Measurements from ENCODE around the gene LRRFIP2. TPM values are rescaled to one million over a fixed set of nuclear protein-coding genes. Genes with fewer than 3 reads are reported as not detected.

The LRRFIP2 gene
- total and polyA plus RNA-seq, 2 donors (not counting 1 experiment from before 2014, with no cell fraction given): 8.6 to 49.2 TPM

GRCh38 chr3:37138816-37139215 lies 35.6 kb downstream of the LRRFIP2 start:
- ATAC-seq (ENCODE audit: low read depth): no peak
- Histone ChIP-seq H3K27ac (ENCODE audit: low read length in 2 of 2) (no peak overlapping the region), H3K4me1 (ENCODE audit: control insufficient read depth in 2 of 2, insufficient read depth in 2 of 2, low read length in 2 of 2) (peaks cover 7 to 9% of the 10 kb centered on the region in 2 donors), H3K9me3 (ENCODE audit: control extremely low read depth in 1 of 3, control insufficient read depth in 2 of 3, insufficient read depth in 1 of 3, low read length in 2 of 3) (no peaks in the 10 kb centered on the region), H3K4me3 (ENCODE audit: control extremely low read depth in 1 of 5, extremely low read depth in 1 of 5, insufficient read depth in 1 of 5, low read depth in 2 of 5, low read length in 4 of 5) (no peak overlapping the region), H3K27me3 (replicated peaks in 1 of 4; ENCODE audit: control extremely low read depth in 1 of 4, control insufficient read depth in 3 of 4, insufficient read depth in 4 of 4, low read length in 3 of 4) (no peaks in the 10 kb centered on the region), H3K36me3 (replicated peaks in 1 of 2; ENCODE audit: control extremely low read depth in 1 of 2, control insufficient read depth in 1 of 2, extremely low read depth in 1 of 2, insufficient read depth in 2 of 2, low read length in 1 of 2) (peaks cover 2 to 8% of the 10 kb centered on the region in 2 experiments), H4K20me1 (ENCODE audit: control insufficient read depth, insufficient read depth, low read length, poor library complexity, severe bottlenecking) (no peaks in the 10 kb centered on the region), H2AFZ (ENCODE audit: insufficient read depth, low read depth, low read length, poor library complexity, severe bottlenecking) (no peak overlapping the region), H3K79me2 (ENCODE audit: control insufficient read depth, insufficient read depth, low read length) (no peaks in the 10 kb centered on the region), H3K4me2 (replicated peaks; ENCODE audit: low read depth, low read length, poor library complexity, severe bottlenecking) (no peak overlapping the region), H3K9ac (ENCODE audit: low read length) (no peak overlapping the region)
- H3K4me3 Mint-ChIP-seq: no peak overlapping the region
- DNase-seq: no peak
- ChIA-PET CTCF (no interaction called here), POLR2A (no interaction called here)
- TF ChIP-seq, protein P1, sequence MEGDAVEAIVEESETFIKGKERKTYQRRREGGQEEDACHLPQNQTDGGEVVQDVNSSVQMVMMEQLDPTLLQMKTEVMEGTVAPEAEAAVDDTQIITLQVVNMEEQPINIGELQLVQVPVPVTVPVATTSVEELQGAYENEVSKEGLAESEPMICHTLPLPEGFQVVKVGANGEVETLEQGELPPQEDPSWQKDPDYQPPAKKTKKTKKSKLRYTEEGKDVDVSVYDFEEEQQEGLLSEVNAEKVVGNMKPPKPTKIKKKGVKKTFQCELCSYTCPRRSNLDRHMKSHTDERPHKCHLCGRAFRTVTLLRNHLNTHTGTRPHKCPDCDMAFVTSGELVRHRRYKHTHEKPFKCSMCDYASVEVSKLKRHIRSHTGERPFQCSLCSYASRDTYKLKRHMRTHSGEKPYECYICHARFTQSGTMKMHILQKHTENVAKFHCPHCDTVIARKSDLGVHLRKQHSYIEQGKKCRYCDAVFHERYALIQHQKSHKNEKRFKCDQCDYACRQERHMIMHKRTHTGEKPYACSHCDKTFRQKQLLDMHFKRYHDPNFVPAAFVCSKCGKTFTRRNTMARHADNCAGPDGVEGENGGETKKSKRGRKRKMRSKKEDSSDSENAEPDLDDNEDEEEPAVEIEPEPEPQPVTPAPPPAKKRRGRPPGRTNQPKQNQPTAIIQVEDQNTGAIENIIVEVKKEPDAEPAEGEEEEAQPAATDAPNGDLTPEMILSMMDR (IDR thresholded peaks at IDR 0.05): no peak
- no peak for TF ChIP-seq EZH2 (IDR thresholded peaks at IDR 0.05; ENCODE audit: borderline replicate concordance, insufficient read depth, low read depth, low read length, poor library complexity, severe bottlenecking)
- intact Hi-C loops (cut with micrococcal nuclease): no loop called here
- no peaks in the 10 kb centered on the region for H3K27me3 Mint-ChIP-seq
- peaks cover 5% of the 10 kb centered on the region for H3K4me1 Mint-ChIP-seq
- no peak overlapping the region for H3K27ac Mint-ChIP-seq
- WGBS (ENCODE audit: insufficient coverage): no CpG with 5 or more reads among the region's 2 CpGs
- H3K9me3 Mint-ChIP-seq (ENCODE audit: insufficient read depth): no peaks in the 10 kb centered on the region

DNA sequence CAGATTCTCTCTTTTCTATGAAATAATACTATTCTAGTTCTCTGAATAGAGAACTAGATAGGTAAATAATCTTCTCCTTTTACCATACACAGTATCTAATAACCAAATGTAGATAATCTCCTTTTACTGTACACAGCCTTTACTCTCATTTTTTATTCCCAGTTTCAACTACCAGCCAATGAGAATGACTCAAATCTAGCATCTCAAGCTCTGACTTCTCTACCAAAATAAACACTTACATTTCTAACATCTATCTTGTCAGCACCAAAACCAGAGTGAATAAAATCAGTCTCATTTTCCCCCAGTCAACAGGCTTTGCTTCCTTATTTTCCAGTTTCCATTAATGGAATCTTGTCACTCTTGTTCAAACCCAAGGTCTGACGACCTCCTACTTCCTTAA lies 36.9 kb downstream of the LRRFIP2 start:
- ChIA-PET POLR2A (no interaction called here), CTCF (no interaction called here)
- Histone ChIP-seq H3K9me3 (ENCODE audit: control extremely low read depth in 1 of 3, control insufficient read depth in 2 of 3, insufficient read depth in 1 of 3, low read length in 2 of 3) (no peaks in the 10 kb centered on the region), H3K27ac (ENCODE audit: low read length in 2 of 2) (no peak overlapping the region), H3K4me2 (replicated peaks; ENCODE audit: low read depth, low read length, poor library complexity, severe bottlenecking) (no peak overlapping the region), H4K20me1 (ENCODE audit: control insufficient read depth, insufficient read depth, low read length, poor library complexity, severe bottlenecking) (no peaks in the 10 kb centered on the region), H3K4me1 (ENCODE audit: control insufficient read depth in 2 of 2, insufficient read depth in 2 of 2, low read length in 2 of 2) (peaks cover 7 to 9% of the 10 kb centered on the region in 2 donors), H2AFZ (ENCODE audit: insufficient read depth, low read depth, low read length, poor library complexity, severe bottlenecking) (no peak overlapping the region), H3K4me3 (ENCODE audit: control extremely low read depth in 1 of 5, extremely low read depth in 1 of 5, insufficient read depth in 1 of 5, low read depth in 2 of 5, low read length in 4 of 5) (no peak overlapping the region), H3K36me3 (replicated peaks in 1 of 2; ENCODE audit: control extremely low read depth in 1 of 2, control insufficient read depth in 1 of 2, extremely low read depth in 1 of 2, insufficient read depth in 2 of 2, low read length in 1 of 2) (peaks cover 0 to 2% of the 10 kb centered on the region in 2 experiments), H3K9ac (ENCODE audit: low read length) (no peak overlapping the region), H3K27me3 (replicated peaks in 1 of 4; ENCODE audit: control extremely low read depth in 1 of 4, control insufficient read depth in 3 of 4, insufficient read depth in 4 of 4, low read length in 3 of 4) (no peaks in the 10 kb centered on the region), H3K79me2 (ENCODE audit: control insufficient read depth, insufficient read depth, low read length) (no peaks in the 10 kb centered on the region)
- no peak for ATAC-seq (ENCODE audit: low read depth)
- Mint-ChIP-seq H3K27ac (no peak overlapping the region), H3K27me3 (no peaks in the 10 kb centered on the region), H3K9me3 (ENCODE audit: insufficient read depth) (no peaks in the 10 kb centered on the region), H3K4me1 (peaks cover 5% of the 10 kb centered on the region), H3K4me3 (no peak overlapping the region)
- intact Hi-C loops (cut with micrococcal nuclease): no loop called here
- no peak for DNase-seq
- 64% methylated on average over 1 of the region's 1 CpG for WGBS (ENCODE audit: insufficient coverage)
- no peak for TF ChIP-seq EZH2 (IDR thresholded peaks at IDR 0.05; ENCODE audit: borderline replicate concordance, insufficient read depth, low read depth, low read length, poor library complexity, severe bottlenecking)
- TF ChIP-seq, protein P1 (IDR thresholded peaks at IDR 0.05): no peak

Measured in B cell (primary cell).